WTC11 (cell line): ENCODE measurements around the gene SRMS.

Experiments used
- CBFB ChIP-seq: sonication (generic); formaldehyde crosslinking; IDR thresholded peaks from 2 replicates; pipeline ENCODE4 v1.8.1; 2022; ENCODE audit warnings: mild to moderate bottlenecking, low read depth, missing genetic modification reagents
- ELF4 ChIP-seq: sonication (generic); formaldehyde crosslinking; IDR thresholded peaks from 2 replicates; pipeline ENCODE4 v1.8.1; 2022; ENCODE audit warnings: low read depth, mild to moderate bottlenecking, moderate library complexity, missing genetic modification reagents
- FOXK1 ChIP-seq: sonication (generic); formaldehyde crosslinking; IDR thresholded peaks from 2 replicates; pipeline ENCODE4 v1.8.0; 2022; ENCODE audit warnings: mild to moderate bottlenecking, moderate library complexity, missing genetic modification reagents
- NR1H2 ChIP-seq: sonication (generic); formaldehyde crosslinking; IDR thresholded peaks from 2 replicates; pipeline ENCODE4 v1.9.0; 2021; ENCODE audit warnings: mild to moderate bottlenecking, moderate library complexity, missing genetic modification reagents
- ZBTB21 ChIP-seq: sonication (generic); formaldehyde crosslinking; IDR thresholded peaks from 2 replicates; pipeline ENCODE4 v1.8.1; 2023; ENCODE audit warnings: mild to moderate bottlenecking, missing genetic modification reagents, borderline replicate concordance
- ZNF232 ChIP-seq: sonication (generic); formaldehyde crosslinking; IDR thresholded peaks from 2 replicates; pipeline ENCODE4 v1.8.0; 2022; ENCODE audit warnings: mild to moderate bottlenecking, missing genetic modification reagents
- TF ChIP-seq, protein P1 (sequence below): sonication (generic); formaldehyde crosslinking; IDR thresholded peaks from 2 replicates; pipeline ENCODE4 v1.8.1; 2023; ENCODE audit warnings: mild to moderate bottlenecking, missing genetic modification reagents
- TF ChIP-seq, protein P2 (sequence below): fragments of 200-600 bp; IDR thresholded peaks from 2 replicates; pipeline ENCODE4 v1.8.0; 2022; ENCODE audit warnings: antibody characterized with exemption
- TF ChIP-seq, protein P3 (sequence below): sonication (generic); formaldehyde crosslinking; IDR thresholded peaks from 2 replicates; pipeline ENCODE4 v1.8.0; 2022; ENCODE audit warnings: mild to moderate bottlenecking, missing genetic modification reagents
- TF ChIP-seq, protein P4 (sequence below): sonication (generic); formaldehyde crosslinking; IDR thresholded peaks from 2 replicates; pipeline ENCODE4 v1.8.1; 2022; ENCODE audit warnings: low read depth, missing genetic modification reagents, borderline replicate concordance
- TF ChIP-seq, protein P5 (sequence below): sonication (generic); formaldehyde crosslinking; IDR thresholded peaks from 2 replicates; pipeline ENCODE4 v1.8.0; 2022; ENCODE audit warnings: mild to moderate bottlenecking, missing genetic modification reagents

DNA sequence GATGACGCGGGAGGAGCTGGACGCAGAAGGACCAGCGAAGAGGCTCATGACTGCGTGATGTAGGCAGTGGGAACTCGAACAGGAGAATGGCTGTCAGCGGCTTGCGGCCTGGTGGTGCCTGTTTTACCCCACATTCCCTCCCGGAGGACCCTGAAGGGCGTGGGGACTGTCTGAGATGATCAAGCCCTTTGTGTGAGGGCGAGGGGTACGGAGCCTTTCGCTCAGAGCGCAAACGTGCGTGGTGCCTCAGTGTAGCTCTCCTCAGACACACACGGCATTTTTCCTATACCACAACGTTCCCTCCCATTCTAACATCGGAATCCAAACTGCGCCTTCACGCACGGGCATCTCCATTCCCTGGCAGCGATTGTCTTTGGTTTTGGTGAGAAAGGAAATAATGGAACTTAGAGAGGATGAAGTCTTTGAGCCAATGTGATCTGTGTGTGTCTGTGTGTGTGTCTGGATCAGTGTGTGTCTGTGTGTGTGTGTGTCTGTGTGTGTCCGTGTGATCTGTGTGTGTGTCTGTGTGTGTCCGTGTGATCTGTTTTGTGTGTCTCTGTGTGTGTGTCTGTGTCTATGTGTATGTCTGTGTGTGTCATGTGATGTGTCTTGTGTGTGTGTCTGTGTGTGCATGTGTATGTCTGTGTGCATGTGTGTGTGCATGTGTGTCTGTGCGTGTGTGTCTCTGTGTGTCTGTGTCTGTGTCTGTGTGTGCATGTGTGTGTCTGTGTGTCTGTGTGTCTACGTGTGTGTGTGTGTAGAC is 15.7 kb downstream of the SRMS start:
- TF ChIP-seq, protein P1, sequence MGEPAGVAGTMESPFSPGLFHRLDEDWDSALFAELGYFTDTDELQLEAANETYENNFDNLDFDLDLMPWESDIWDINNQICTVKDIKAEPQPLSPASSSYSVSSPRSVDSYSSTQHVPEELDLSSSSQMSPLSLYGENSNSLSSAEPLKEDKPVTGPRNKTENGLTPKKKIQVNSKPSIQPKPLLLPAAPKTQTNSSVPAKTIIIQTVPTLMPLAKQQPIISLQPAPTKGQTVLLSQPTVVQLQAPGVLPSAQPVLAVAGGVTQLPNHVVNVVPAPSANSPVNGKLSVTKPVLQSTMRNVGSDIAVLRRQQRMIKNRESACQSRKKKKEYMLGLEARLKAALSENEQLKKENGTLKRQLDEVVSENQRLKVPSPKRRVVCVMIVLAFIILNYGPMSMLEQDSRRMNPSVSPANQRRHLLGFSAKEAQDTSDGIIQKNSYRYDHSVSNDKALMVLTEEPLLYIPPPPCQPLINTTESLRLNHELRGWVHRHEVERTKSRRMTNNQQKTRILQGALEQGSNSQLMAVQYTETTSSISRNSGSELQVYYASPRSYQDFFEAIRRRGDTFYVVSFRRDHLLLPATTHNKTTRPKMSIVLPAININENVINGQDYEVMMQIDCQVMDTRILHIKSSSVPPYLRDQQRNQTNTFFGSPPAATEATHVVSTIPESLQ (CRISPR knock-in tag), result no peak
- TF ChIP-seq, protein P2, sequence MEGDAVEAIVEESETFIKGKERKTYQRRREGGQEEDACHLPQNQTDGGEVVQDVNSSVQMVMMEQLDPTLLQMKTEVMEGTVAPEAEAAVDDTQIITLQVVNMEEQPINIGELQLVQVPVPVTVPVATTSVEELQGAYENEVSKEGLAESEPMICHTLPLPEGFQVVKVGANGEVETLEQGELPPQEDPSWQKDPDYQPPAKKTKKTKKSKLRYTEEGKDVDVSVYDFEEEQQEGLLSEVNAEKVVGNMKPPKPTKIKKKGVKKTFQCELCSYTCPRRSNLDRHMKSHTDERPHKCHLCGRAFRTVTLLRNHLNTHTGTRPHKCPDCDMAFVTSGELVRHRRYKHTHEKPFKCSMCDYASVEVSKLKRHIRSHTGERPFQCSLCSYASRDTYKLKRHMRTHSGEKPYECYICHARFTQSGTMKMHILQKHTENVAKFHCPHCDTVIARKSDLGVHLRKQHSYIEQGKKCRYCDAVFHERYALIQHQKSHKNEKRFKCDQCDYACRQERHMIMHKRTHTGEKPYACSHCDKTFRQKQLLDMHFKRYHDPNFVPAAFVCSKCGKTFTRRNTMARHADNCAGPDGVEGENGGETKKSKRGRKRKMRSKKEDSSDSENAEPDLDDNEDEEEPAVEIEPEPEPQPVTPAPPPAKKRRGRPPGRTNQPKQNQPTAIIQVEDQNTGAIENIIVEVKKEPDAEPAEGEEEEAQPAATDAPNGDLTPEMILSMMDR, result no peak
- TF ChIP-seq ELF4 (CRISPR knock-in tag) (no peak), FOXK1 (CRISPR knock-in tag) (no peak), NR1H2 (CRISPR knock-in tag) (no peak), ZNF232 (CRISPR knock-in tag) (no peak), ZBTB21 (CRISPR knock-in tag) (no peak), CBFB (CRISPR knock-in tag) (no peak)
- TF ChIP-seq, protein P3, sequence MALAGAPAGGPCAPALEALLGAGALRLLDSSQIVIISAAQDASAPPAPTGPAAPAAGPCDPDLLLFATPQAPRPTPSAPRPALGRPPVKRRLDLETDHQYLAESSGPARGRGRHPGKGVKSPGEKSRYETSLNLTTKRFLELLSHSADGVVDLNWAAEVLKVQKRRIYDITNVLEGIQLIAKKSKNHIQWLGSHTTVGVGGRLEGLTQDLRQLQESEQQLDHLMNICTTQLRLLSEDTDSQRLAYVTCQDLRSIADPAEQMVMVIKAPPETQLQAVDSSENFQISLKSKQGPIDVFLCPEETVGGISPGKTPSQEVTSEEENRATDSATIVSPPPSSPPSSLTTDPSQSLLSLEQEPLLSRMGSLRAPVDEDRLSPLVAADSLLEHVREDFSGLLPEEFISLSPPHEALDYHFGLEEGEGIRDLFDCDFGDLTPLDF (CRISPR knock-in tag), result no peak
- TF ChIP-seq, protein P4, sequence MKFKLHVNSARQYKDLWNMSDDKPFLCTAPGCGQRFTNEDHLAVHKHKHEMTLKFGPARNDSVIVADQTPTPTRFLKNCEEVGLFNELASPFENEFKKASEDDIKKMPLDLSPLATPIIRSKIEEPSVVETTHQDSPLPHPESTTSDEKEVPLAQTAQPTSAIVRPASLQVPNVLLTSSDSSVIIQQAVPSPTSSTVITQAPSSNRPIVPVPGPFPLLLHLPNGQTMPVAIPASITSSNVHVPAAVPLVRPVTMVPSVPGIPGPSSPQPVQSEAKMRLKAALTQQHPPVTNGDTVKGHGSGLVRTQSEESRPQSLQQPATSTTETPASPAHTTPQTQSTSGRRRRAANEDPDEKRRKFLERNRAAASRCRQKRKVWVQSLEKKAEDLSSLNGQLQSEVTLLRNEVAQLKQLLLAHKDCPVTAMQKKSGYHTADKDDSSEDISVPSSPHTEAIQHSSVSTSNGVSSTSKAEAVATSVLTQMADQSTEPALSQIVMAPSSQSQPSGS (CRISPR knock-in tag), result no peak
- TF ChIP-seq, protein P5, sequence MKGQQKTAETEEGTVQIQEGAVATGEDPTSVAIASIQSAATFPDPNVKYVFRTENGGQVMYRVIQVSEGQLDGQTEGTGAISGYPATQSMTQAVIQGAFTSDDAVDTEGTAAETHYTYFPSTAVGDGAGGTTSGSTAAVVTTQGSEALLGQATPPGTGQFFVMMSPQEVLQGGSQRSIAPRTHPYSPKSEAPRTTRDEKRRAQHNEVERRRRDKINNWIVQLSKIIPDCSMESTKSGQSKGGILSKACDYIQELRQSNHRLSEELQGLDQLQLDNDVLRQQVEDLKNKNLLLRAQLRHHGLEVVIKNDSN (CRISPR knock-in tag), result no peak
